H1 (cell line): ENCODE data around the gene SEL1L3. TPM values are rescaled to one million over a fixed set of nuclear protein-coding genes. Genes with fewer than 3 reads are reported as not detected.

Experiments used
- CTBP2 ChIP-seq: IDR thresholded peaks from 2 replicates; pipeline ENCODE4 v1.7.0; 2011; ENCODE audit warnings: borderline replicate concordance, mild to moderate bottlenecking, moderate library complexity, mixed read lengths, low read length; ENCODE audit not compliant: insufficient read depth, insufficient read length
- polyA plus RNA-seq, 7 experiments: library from polyadenylated mRNA; depleted of rRNA in 3 of 7; stranded (reverse) in 5 of 7; unstranded in 2 of 7; fragments of >200 nt in 5 of 7; fragments of 200-250 nt in 2 of 7; gene quantifications; 1 replicate in 5 of 7; 2 replicates in 1 of 7; 4 replicates in 1 of 7; pipeline versions ENCODE4 v1.2.1 to v1.2.3, GENCODE V29; 2011 to 2013; ENCODE audit warnings: missing spikeins in 2 of 7, mixed read lengths in 2 of 7
- total RNA-seq: library from RNA; stranded (reverse); fragmentation: NEBNext Ultra II Directional; extraction: Animal tissue kit (Norgen Biotek cat#: 25700); gene quantifications from 2 replicates; pipeline ENCODE4 v1.2.1, GENCODE V29; 2021

Gene SEL1L3
- total and polyA plus RNA-seq, 2 of the 8 experiments (the other 6 are each of a cell fraction or from before 2014, with no cell fraction given): 18.2 to 54.0 TPM

- no peak for TF ChIP-seq CTBP2
Measured at GRCh38 chr4:25852103-25852502, 10.7 kb downstream of the SEL1L3 start (continued).
